C1 segment of cervical spinal cord (tissue), 14 donors: Measurements from ENCODE around the gene UTS2R.
"Not testable (repeated sequence)": the region's sequence is repeated elsewhere in the genome, so short reads cannot be mapped to it uniquely, and the experiment has no call there.

Experiments
- DNase-seq, 14 donors: peaks; one replicate each; lab custom pipeline; 2025; lab: John Stamatoyannopoulos, UW

The UTS2R gene

DNA sequence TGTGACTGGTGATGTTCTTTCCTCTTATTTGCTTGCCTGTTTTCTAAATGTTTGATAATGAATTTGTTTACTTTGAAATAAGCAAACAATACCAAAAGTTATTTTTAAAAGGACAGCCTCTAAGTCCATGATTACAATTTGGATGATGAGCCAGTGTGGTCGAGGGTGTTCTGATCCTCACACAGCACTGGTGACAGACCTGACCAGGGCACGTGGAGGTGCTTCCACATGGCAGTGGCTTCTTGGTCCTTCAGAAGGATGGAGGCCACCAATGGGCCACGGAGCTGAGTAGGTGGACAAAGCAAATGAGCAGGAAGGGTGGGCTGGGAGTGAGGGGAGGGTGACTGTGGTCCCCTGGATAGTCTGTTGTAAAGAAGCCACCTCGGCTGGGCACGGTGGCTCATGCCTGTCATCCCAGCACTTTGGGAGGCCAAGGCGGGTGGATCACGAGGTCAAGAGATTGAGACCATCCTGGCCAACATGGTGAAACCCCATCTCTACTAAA is 16.7 kb upstream of the UTS2R start:
- DNase-seq: no peak

- no peak for DNase-seq
These were observed 15.7 kb upstream of the UTS2R start for GRCh38 chr17:82355770-82356427.

DNA sequence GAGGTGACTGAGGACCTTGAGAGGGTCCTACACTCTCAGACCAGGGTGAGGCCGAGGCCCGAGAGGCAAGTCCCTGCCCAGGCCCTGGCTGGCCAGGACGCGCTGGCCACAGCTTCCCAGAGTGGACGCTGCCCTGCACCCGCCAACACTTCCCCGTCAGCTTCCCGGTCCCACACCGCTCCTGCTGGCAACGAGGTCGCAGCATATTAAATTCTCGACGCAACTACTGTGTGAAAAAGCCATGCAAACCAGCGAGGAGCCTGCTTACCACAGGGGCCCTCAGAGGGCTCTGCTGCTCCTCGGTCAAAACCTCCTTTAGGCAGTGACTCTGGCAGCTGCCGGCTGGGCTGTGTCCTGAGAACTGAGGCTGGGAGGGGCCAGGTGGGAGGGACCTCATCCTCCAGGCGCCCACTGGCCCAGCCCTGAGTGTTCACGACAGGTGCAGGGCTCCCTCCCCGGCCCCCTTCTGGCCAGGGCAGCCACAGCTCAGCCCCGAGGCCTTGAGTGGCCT is 14.7 kb upstream of the UTS2R start:
- DNase-seq: no peak

GRCh38 chr17:82357394-82357793 is 14.2 kb upstream of the UTS2R start:
- no peak for DNase-seq

GRCh38 chr17:82358465-82359350 is 12.9 kb upstream of the UTS2R start, which contains the start of gene TEX19:
Gene TEX19, plus strand, starts transcription at chr17:82359247. Its CDS starts 2,904 bp downstream, at chr17:82362151.
- no peak for DNase-seq

GRCh38 chr17:82359451-82360074 is 12.0 kb upstream of the UTS2R start:
- not testable (repeated sequence) for DNase-seq

GRCh38 chr17:82361885-82362633 is 9.5 kb upstream of the UTS2R start:
- DNase-seq: no peak

GRCh38 chr17:82365606-82366295 is 5.8 kb upstream of the UTS2R start:
- DNase-seq: no peak

GRCh38 chr17:82366749-82367148 is 4.8 kb upstream of the UTS2R start:
- no peak for DNase-seq

- DNase-seq: no peak
These were observed 3.6 kb upstream of the UTS2R start for GRCh38 chr17:82367724-82368524.

GRCh38 chr17:82369211-82369610 is 2.4 kb upstream of the UTS2R start:
- DNase-seq: no peak

DNA sequence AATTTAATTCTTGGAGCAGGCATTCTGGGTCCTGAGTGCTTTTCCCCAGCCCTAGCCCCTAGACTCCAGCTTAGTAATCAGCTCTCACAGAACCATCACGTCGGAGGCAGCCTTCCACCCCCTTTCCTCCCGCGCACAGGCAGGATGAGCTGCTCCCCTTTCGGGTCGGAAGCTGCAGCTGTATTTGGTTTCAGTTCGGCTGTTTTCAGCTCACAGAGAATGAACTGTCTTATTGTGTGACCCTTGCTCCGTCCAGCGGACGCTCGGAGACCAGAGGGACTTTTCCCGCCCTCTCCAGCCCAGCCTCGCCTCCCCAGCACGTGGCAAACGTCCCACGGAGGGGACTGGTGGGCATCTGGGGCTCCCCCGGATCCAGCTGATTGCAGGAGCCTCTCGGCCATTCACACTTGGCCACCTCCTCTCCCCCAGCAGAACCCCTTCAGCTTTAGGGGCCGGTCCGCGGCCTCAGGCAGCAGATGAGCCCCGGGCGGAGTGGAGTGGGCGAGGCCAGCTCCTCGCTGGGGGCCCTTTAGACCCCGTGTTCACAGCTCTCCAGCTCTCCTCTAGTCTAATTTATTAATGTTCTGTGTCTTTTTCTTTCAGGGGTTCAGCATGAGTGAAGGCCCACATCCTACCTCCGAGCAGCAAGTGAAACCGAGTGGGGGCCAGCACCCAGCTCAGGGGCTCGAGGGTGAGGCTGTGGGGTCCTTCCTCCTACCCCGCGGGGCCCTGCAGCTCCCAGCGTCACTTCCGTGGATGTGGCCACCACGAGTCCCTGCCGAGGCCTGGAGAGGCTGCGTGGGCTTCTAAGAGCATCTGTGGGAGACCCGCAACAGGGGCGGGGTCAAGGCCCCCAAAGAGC is 863 bp upstream of the UTS2R start:
- no peak for DNase-seq

- no peak for DNase-seq
These were observed 895 bp downstream of the UTS2R start for GRCh38 chr17:82372249-82373071.

DNA sequence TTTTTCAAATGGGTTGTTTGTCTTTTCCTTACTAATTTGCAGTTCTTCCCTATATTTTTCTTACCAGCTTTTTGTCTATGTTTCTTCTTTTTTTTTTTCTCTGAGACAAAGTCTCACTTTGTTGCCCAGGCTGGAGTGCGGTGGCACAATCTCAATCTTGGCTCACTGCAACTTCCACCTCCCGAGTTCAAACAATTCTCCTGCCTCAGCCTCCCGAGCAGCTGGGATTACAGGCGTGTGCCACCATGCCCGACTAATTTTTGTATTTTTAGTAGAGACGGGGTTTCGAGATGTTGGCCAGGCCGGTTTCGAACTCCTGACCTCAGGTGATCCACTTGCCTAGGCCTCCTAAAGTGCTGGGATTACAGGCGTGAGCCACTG is 1.5 kb downstream of the UTS2R start:
- not testable (repeated sequence) for DNase-seq

DNA sequence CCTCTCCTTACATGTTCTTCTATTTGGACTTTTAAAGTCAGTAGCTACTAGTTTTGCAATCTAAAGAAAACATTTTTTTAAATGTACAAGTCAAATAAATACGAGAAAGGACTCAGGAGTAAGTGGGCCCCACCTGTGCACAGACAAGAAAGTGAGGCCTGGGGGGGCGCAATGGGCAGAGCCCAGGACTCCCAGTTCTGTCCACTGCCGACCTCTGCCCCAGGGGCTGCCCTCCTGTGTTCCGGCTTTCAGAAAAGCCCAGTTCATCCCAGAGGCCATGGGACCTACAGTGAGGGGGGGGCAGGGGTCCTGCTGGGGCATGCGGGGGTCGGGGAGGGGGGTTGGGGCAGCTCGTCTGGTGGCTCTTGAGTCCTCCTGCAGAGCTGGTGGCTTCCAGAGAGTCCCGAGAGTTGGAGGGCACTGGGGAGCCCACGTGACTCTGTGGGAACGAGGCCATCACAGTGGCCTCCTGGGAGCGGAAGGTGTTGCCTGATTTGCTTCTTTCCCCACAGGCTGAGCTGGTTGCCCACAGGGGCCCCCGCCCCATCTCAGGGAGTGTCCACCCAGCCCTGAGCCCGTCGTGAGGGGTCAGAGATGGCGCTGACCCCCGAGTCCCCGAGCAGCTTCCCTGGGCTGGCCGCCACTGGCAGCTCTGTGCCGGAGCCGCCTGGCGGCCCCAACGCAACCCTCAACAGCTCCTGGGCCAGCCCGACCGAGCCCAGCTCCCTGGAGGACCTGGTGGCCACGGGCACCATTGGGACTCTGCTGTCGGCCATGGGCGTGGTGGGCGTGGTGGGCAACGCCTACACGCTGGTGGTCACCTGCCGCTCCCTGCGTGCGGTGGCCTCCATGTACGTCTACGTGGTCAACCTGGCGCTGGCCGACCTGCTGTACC is 2.4 kb downstream of the UTS2R start:
- DNase-seq: no peak

DNA sequence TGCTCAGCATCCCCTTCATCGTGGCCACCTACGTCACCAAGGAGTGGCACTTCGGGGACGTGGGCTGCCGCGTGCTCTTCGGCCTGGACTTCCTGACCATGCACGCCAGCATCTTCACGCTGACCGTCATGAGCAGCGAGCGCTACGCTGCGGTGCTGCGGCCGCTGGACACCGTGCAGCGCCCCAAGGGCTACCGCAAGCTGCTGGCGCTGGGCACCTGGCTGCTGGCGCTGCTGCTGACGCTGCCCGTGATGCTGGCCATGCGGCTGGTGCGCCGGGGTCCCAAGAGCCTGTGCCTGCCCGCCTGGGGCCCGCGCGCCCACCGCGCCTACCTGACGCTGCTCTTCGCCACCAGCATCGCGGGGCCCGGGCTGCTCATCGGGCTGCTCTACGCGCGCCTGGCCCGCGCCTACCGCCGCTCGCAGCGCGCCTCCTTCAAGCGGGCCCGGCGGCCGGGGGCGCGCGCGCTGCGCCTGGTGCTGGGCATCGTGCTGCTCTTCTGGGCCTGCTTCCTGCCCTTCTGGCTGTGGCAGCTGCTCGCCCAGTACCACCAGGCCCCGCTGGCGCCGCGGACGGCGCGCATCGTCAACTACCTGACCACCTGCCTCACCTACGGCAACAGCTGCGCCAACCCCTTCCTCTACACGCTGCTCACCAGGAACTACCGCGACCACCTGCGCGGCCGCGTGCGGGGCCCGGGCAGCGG is 3.2 kb downstream of the UTS2R start:
- no peak for DNase-seq
